PFSK-1 (cell line): ENCODE measurements around the gene INPP4B.

Source experiments
- FOXP2 ChIP-seq: optimal IDR thresholded peaks from 2 replicates; pipeline ENCODE3; 2011; ENCODE audit warnings: borderline replicate concordance, control low read depth, inconsistent platforms; ENCODE audit not compliant: insufficient read depth; ENCODE audit errors: extremely low read length, extremely low read depth
- POLR2AphosphoS5 ChIP-seq: IDR thresholded peaks from 2 replicates; pipeline ENCODE4 v1.6.1; 2012; ENCODE audit warnings: low read depth, mild to moderate bottlenecking, control low read depth, low read length, moderate library complexity
- REST ChIP-seq, 2 experiments: IDR thresholded peaks; 2 replicates each; pipeline versions ENCODE4 v1.6.1 to v1.8.0; 2011 to 2012; ENCODE audit warnings: low read depth in 2 of 2, low read length in 2 of 2, control low read depth in 1 of 2, inconsistent platforms in 1 of 2, mild to moderate bottlenecking in 1 of 2, moderate library complexity in 1 of 2; ENCODE audit not compliant: insufficient read depth in 1 of 2
- SIN3A ChIP-seq: IDR thresholded peaks from 2 replicates; pipeline ENCODE4 v1.6.1; 2012; ENCODE audit warnings: mild to moderate bottlenecking, low read length, moderate library complexity, borderline replicate concordance; ENCODE audit not compliant: insufficient read depth
- TAF1 ChIP-seq: IDR thresholded peaks from 2 replicates; pipeline ENCODE4 v1.6.1; 2012; ENCODE audit warnings: low read length, control low read depth, borderline replicate concordance; ENCODE audit not compliant: insufficient read depth

The INPP4B gene

GRCh38 chr4:142104041-142104440, 742.1 kb downstream of the INPP4B start:
- TF ChIP-seq TAF1 (no peak), SIN3A (no peak), FOXP2 (no peak), POLR2AphosphoS5 (no peak), REST (IDR thresholded peaks at IDR 0.05; ENCODE audit: insufficient read depth in 1 of 2, low read depth in 2 of 2, low read length in 2 of 2) (no peak)

GRCh38 chr4:142101401-142101800, 744.7 kb downstream of the INPP4B start:
- TF ChIP-seq FOXP2, result no peak
- TF ChIP-seq POLR2AphosphoS5, result no peak
- TF ChIP-seq REST (IDR thresholded peaks at IDR 0.05; ENCODE audit: insufficient read depth in 1 of 2, low read depth in 2 of 2, low read length in 2 of 2), result no peak
- no peak for TF ChIP-seq SIN3A
- TF ChIP-seq TAF1, result no peak

GRCh38 chr4:142100941-142101340, 745.2 kb downstream of the INPP4B start:
- no peak for TF ChIP-seq FOXP2
- no peak for TF ChIP-seq REST (IDR thresholded peaks at IDR 0.05; ENCODE audit: insufficient read depth in 1 of 2, low read depth in 2 of 2, low read length in 2 of 2)
- TF ChIP-seq SIN3A, result no peak
- TF ChIP-seq TAF1, result no peak
- no peak for TF ChIP-seq POLR2AphosphoS5

GRCh38 chr4:142098900-142099545, 747.1 kb downstream of the INPP4B start:
- no peak for TF ChIP-seq TAF1
- no peak for TF ChIP-seq SIN3A
- TF ChIP-seq FOXP2, result no peak
- no peak for TF ChIP-seq POLR2AphosphoS5
- no peak for TF ChIP-seq REST (IDR thresholded peaks at IDR 0.05; ENCODE audit: insufficient read depth in 1 of 2, low read depth in 2 of 2, low read length in 2 of 2)

GRCh38 chr4:142098380-142098779, 747.7 kb downstream of the INPP4B start:
- no peak for TF ChIP-seq FOXP2
- TF ChIP-seq POLR2AphosphoS5, result no peak
- no peak for TF ChIP-seq SIN3A
- TF ChIP-seq REST (IDR thresholded peaks at IDR 0.05; ENCODE audit: insufficient read depth in 1 of 2, low read depth in 2 of 2, low read length in 2 of 2), result no peak
- TF ChIP-seq TAF1, result no peak
